SK-N-SH (cell line): ENCODE results near the gene RAB6B. TPM values are rescaled to one million over a fixed set of nuclear protein-coding genes. Genes with fewer than 3 reads are reported as not detected.

ENCODE experiments used
- CTCF ChIA-PET: fragments of 300-600, 350-600 bp; formaldehyde crosslinking; extraction: SDS; loops from one replicate; lab custom pipeline; 2021; lab: Yijun Ruan, JAX
- POLR2A ChIA-PET: fragments of 350-600 bp; sonication (Branson Sonifier 250); formaldehyde crosslinking; extraction: SDS; loops from one replicate; lab custom pipeline; 2020; ENCODE audit warnings: antibody characterized with exemption, inconsistent platforms; lab: Yijun Ruan, JAX
- DNase-seq: peaks from one replicate; pipeline ENCODE4 v3.0.0; 2012
- H2AFZ ChIP-seq: fragments of 200-600 bp; sonication (generic); 2 replicates; pipeline ENCODE4 v1.8.1; 2016; ENCODE audit warnings: antibody characterized with exemption, mild to moderate bottlenecking, low read depth
- H3F3A ChIP-seq: fragments of 200-600 bp; sonication (generic); replicated peaks from 2 replicates; pipeline ENCODE3; 2016; ENCODE audit warnings: antibody characterized with exemption, mild to moderate bottlenecking; ENCODE audit not compliant: insufficient read depth
- H3K27ac ChIP-seq, 2 experiments: fragments of 200-500 bp in 1 of 2; fragments of 200-600 bp in 1 of 2; sonication (Bioruptor generic) in 1 of 2; sonication (generic), shearing (Covaris generic) in 1 of 2; 2 replicates each; pipeline versions ENCODE4 v1.5.1 to v1.6.1; 2014 to 2016; ENCODE audit warnings: low read depth in 2 of 2, inconsistent platforms in 1 of 2, low read length in 1 of 2, mild to moderate bottlenecking in 1 of 2, mixed read lengths in 1 of 2
- H3K27me3 ChIP-seq: fragments of 200-600 bp; sonication (generic), shearing (Covaris generic); 2 replicates; pipeline ENCODE4 v1.6.1; 2016; ENCODE audit warnings: mixed run types; ENCODE audit not compliant: insufficient read depth
- H3K36me3 ChIP-seq, 2 experiments: fragments of 200-500 bp in 1 of 2; fragments of 200-600 bp in 1 of 2; sonication (Bioruptor generic) in 1 of 2; sonication (generic) in 1 of 2; replicated peaks in 1 of 2; 2 replicates each; pipeline versions ENCODE3 to v1.5.1; 2014 to 2016; ENCODE audit warnings: low read length in 1 of 2, mild to moderate bottlenecking in 1 of 2; ENCODE audit not compliant: insufficient read depth in 2 of 2, control insufficient read depth in 1 of 2
- H3K4me1 ChIP-seq, 2 experiments: fragments of 200-500 bp in 1 of 2; fragments of 200-600 bp in 1 of 2; sonication (Bioruptor generic) in 1 of 2; sonication (generic), shearing (Covaris generic) in 1 of 2; 2 replicates each; pipeline versions ENCODE4 v1.5.1 to v1.6.1; 2014 to 2016; ENCODE audit warnings: low read depth in 1 of 2, low read length in 1 of 2, mixed run types in 1 of 2; ENCODE audit not compliant: insufficient read depth in 2 of 2, control insufficient read depth in 1 of 2
- H3K4me2 ChIP-seq: fragments of 200-600 bp; sonication (generic), shearing (Covaris generic); 2 replicates; pipeline ENCODE4 v1.6.1; 2017; ENCODE audit warnings: mixed run types
- H3K4me3 ChIP-seq, 2 experiments: fragments of 200-500 bp in 1 of 2; fragments of 200-600 bp in 1 of 2; sonication (Bioruptor generic) in 1 of 2; sonication (generic), shearing (Covaris generic) in 1 of 2; 2 replicates each; pipeline versions ENCODE4 v1.5.1 to v1.8.1; 2014 to 2016; ENCODE audit warnings: low read depth in 2 of 2, inconsistent platforms in 1 of 2, low read length in 1 of 2, mild to moderate bottlenecking in 1 of 2, mixed read lengths in 1 of 2, moderate library complexity in 1 of 2
- H3K79me2 ChIP-seq: fragments of 200-600 bp; sonication (generic); 2 replicates; pipeline ENCODE4 v1.8.1; 2017; ENCODE audit warnings: mild to moderate bottlenecking; ENCODE audit not compliant: insufficient read depth
- H3K9ac ChIP-seq: fragments of 200-600 bp; sonication (generic); 2 replicates; pipeline ENCODE4 v1.6.1; 2017; ENCODE audit warnings: mixed run types
- H3K9me2 ChIP-seq: fragments of 200-600 bp; sonication (generic); 2 replicates; pipeline ENCODE4 v1.6.1; 2017; ENCODE audit warnings: mixed run types
- H3K9me3 ChIP-seq: fragments of 200-600 bp; sonication (generic); 2 replicates; pipeline ENCODE4 v1.6.1; 2017; ENCODE audit warnings: mixed run types, mild to moderate bottlenecking, moderate library complexity
- H4K20me1 ChIP-seq: fragments of 200-600 bp; sonication (generic); 2 replicates; pipeline ENCODE4 v1.6.1; 2017; ENCODE audit warnings: mild to moderate bottlenecking, mixed run types; ENCODE audit not compliant: insufficient read depth
- EZH2phosphoT487 ChIP-seq: fragments of 200-600 bp; sonication (generic); IDR thresholded peaks from 2 replicates; pipeline ENCODE4 v1.6.1; 2017; ENCODE audit warnings: low read depth, mixed run types, mild to moderate bottlenecking, antibody characterized with exemption, moderate library complexity, borderline replicate concordance
- FOXJ3 ChIP-seq: sonication (generic); formaldehyde crosslinking; IDR thresholded peaks from 2 replicates; pipeline ENCODE4 v1.5.1; 2020; ENCODE audit warnings: mild to moderate bottlenecking, missing genetic modification reagents
- MEF2A ChIP-seq: IDR thresholded peaks from 2 replicates; pipeline ENCODE4 v1.4.0; 2012; ENCODE audit warnings: low read depth, borderline replicate concordance
- RFX5 ChIP-seq: IDR thresholded peaks from 2 replicates; pipeline ENCODE4 v1.6.1; 2012; ENCODE audit warnings: mild to moderate bottlenecking, improper control_type of control experiment, low read length
- TAF1 ChIP-seq: IDR thresholded peaks from 2 replicates; pipeline ENCODE4 v1.6.1; 2012; ENCODE audit warnings: low read depth, mild to moderate bottlenecking, low read length, moderate library complexity, borderline replicate concordance
- TCF12 ChIP-seq: IDR thresholded peaks from 2 replicates; pipeline ENCODE4 v1.4.0; 2012
- WGBS: methylation state at CpG from one replicate; pipeline ENCODE4 v1.1.6; 2017; ENCODE audit warnings: low lambda C conversion rate; 5-methylcytosine and 5-hydroxymethylcytosine counted together
- polyA plus RNA-seq, 3 experiments: library from polyadenylated mRNA; depleted of rRNA; stranded (reverse); fragments of >200 nt; gene quantifications; 2 replicates each; pipeline ENCODE4 v1.2.3, GENCODE V29; 2012
- TF ChIP-seq, protein P1 (sequence below): fragments of 200-600 bp; sonication (generic); IDR thresholded peaks from 2 replicates; pipeline ENCODE4 v1.6.1; 2017; ENCODE audit warnings: antibody characterized with exemption, mild to moderate bottlenecking, moderate library complexity
- TF ChIP-seq, protein P2 (sequence below): fragments of 150-350 bp; IDR thresholded peaks from 2 replicates; pipeline ENCODE4 v1.6.1; 2017; ENCODE audit warnings: antibody characterized with exemption, low read length, low read depth, borderline replicate concordance
- TF ChIP-seq, protein P3 (sequence below): IDR thresholded peaks from 2 replicates; pipeline ENCODE4 v1.6.1; 2012; ENCODE audit warnings: mild to moderate bottlenecking, low read depth, low read length, moderate library complexity

The RAB6B gene
- polyA plus RNA-seq, 1 of the 3 experiments (the other 2 are of a cell fraction) = 9.3 TPM

GRCh38 chr3:133830071-133830470 is 65.6 kb downstream of the RAB6B start:
- 68% methylated on average over 3 of the region's 3 CpGs for WGBS
- Histone ChIP-seq H4K20me1 (no peaks in the 10 kb centered on the region), H3K9me3 (no peaks in the 10 kb centered on the region), H3K4me2 (no peak overlapping the region), H3K27me3 (no peaks in the 10 kb centered on the region), H3F3A (no peaks in the 10 kb centered on the region), H3K36me3 (peaks cover 0 to 2% of the 10 kb centered on the region in 2 experiments), H3K9ac (no peak overlapping the region), H3K79me2 (no peaks in the 10 kb centered on the region), H3K27ac (no peak overlapping the region), H3K9me2 (no peaks in the 10 kb centered on the region), H2AFZ (no peak overlapping the region), H3K4me3 (no peak overlapping the region), H3K4me1 (no peaks in the 10 kb centered on the region; a peak in 1 of 4 replicates)
- POLR2A ChIA-PET = no interaction called here
- CTCF ChIA-PET = interaction anchor here (1.0 to 1.6 kb wide), 3 partner anchors 12 to 382 kb away, joined by 3 to 6 read pairs (median 3); no protein-coding TSS in a partner anchor
- TF ChIP-seq, protein P1, sequence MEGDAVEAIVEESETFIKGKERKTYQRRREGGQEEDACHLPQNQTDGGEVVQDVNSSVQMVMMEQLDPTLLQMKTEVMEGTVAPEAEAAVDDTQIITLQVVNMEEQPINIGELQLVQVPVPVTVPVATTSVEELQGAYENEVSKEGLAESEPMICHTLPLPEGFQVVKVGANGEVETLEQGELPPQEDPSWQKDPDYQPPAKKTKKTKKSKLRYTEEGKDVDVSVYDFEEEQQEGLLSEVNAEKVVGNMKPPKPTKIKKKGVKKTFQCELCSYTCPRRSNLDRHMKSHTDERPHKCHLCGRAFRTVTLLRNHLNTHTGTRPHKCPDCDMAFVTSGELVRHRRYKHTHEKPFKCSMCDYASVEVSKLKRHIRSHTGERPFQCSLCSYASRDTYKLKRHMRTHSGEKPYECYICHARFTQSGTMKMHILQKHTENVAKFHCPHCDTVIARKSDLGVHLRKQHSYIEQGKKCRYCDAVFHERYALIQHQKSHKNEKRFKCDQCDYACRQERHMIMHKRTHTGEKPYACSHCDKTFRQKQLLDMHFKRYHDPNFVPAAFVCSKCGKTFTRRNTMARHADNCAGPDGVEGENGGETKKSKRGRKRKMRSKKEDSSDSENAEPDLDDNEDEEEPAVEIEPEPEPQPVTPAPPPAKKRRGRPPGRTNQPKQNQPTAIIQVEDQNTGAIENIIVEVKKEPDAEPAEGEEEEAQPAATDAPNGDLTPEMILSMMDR = no peak
- TF ChIP-seq RFX5 (no peak), TCF12 (no peak)
- no peak for DNase-seq

DNA sequence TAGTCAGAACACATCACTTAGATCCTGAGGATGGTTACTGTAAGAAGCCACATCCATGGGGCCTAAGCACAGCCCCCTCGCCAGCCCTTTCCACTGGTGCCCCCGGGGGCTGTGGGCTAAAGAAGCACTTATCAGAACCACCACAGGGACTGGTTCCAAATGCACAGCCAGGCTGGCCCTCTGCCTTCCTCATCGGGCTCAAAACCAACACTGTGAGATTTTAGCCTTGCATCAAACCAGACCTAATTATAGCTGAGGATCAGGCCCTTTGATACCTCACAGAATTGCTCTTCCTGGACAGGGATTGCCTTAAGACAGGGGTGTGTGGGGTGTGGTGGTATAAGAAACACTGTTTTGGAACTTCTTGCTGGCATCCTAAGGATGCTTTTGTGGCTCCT is 66.4 kb downstream of the RAB6B start:
- no peak for TF ChIP-seq RFX5
- TF ChIP-seq FOXJ3 (CRISPR knock-in tag) = no peak
- no peak for TF ChIP-seq EZH2phosphoT487
- TF ChIP-seq, protein P2, sequence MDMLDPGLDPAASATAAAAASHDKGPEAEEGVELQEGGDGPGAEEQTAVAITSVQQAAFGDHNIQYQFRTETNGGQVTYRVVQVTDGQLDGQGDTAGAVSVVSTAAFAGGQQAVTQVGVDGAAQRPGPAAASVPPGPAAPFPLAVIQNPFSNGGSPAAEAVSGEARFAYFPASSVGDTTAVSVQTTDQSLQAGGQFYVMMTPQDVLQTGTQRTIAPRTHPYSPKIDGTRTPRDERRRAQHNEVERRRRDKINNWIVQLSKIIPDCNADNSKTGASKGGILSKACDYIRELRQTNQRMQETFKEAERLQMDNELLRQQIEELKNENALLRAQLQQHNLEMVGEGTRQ = no peak
- no peak for TF ChIP-seq MEF2A
- TF ChIP-seq, protein P3, sequence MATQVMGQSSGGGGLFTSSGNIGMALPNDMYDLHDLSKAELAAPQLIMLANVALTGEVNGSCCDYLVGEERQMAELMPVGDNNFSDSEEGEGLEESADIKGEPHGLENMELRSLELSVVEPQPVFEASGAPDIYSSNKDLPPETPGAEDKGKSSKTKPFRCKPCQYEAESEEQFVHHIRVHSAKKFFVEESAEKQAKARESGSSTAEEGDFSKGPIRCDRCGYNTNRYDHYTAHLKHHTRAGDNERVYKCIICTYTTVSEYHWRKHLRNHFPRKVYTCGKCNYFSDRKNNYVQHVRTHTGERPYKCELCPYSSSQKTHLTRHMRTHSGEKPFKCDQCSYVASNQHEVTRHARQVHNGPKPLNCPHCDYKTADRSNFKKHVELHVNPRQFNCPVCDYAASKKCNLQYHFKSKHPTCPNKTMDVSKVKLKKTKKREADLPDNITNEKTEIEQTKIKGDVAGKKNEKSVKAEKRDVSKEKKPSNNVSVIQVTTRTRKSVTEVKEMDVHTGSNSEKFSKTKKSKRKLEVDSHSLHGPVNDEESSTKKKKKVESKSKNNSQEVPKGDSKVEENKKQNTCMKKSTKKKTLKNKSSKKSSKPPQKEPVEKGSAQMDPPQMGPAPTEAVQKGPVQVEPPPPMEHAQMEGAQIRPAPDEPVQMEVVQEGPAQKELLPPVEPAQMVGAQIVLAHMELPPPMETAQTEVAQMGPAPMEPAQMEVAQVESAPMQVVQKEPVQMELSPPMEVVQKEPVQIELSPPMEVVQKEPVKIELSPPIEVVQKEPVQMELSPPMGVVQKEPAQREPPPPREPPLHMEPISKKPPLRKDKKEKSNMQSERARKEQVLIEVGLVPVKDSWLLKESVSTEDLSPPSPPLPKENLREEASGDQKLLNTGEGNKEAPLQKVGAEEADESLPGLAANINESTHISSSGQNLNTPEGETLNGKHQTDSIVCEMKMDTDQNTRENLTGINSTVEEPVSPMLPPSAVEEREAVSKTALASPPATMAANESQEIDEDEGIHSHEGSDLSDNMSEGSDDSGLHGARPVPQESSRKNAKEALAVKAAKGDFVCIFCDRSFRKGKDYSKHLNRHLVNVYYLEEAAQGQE = no peak
- TF ChIP-seq, protein P1 = no peak
- TF ChIP-seq TAF1 = no peak
- TF ChIP-seq, all 33 proteins: peak for 0
- H3K9me3 ChIP-seq = no peaks in the 10 kb centered on the region
- H3K9me2 ChIP-seq = no peaks in the 10 kb centered on the region
- H3K79me2 ChIP-seq = no peaks in the 10 kb centered on the region
- no peak for DNase-seq
- H3K9ac ChIP-seq = no peak overlapping the region
- no peaks in the 10 kb centered on the region for H3F3A ChIP-seq
- CTCF ChIA-PET = interaction anchor here (0.8 to 1.4 kb wide), 3 partner anchors 11 to 112 kb away, joined by 3 to 5 read pairs (median 4); no protein-coding TSS in a partner anchor
- POLR2A ChIA-PET = no interaction called here
- H4K20me1 ChIP-seq = no peaks in the 10 kb centered on the region
- no peaks in the 10 kb centered on the region; a peak in 1 of 4 replicates for H3K4me1 ChIP-seq
- 75% methylated on average over 1 of the region's 3 CpGs for WGBS
- no peak overlapping the region for H3K4me3 ChIP-seq
- no peaks in the 10 kb centered on the region for H3K27me3 ChIP-seq
- H3K27ac ChIP-seq = no peak overlapping the region
- no peak overlapping the region for H3K4me2 ChIP-seq
- no peak overlapping the region for H2AFZ ChIP-seq
- H3K36me3 ChIP-seq = peaks cover 0 to 6% of the 10 kb centered on the region in 2 experiments
